ENCODE results near the gene OR52A1. TPM values are rescaled to one million over a fixed set of nuclear protein-coding genes. Genes with fewer than 3 reads are reported as not detected.
"Not testable (repeated sequence)": the region's sequence is repeated elsewhere in the genome, so short reads cannot be mapped to it uniquely, and the experiment has no call there.

OR52A1 gene
- total RNA-seq, 1 donor from 2014 or later = 0.02 TPM

- Mint-ChIP-seq H3K36me3 (no peaks in the 10 kb centered on the region), H3K9me3 (no peaks in the 10 kb centered on the region), H3K27me3 (ENCODE audit: low read depth) (peaks cover 3% of the 10 kb centered on the region), H3K4me1 (no peaks in the 10 kb centered on the region), H3K4me3 (no peak overlapping the region), H3K27ac (no peak overlapping the region)
- no peak for TF ChIP-seq CTCF (IDR thresholded peaks at IDR 0.05; ENCODE audit: unreplicated experiment)
- DNase-seq (ENCODE audit: low spot score in 2 of 2, unreplicated experiment in 2 of 2) = no peak
These were observed 17.3 kb upstream of the OR52A1 start for GRCh38 chr11:5171856-5172255.

- not testable (repeated sequence) for H3K27me3 Mint-ChIP-seq (ENCODE audit: low read depth); H3K9me3 Mint-ChIP-seq; DNase-seq (ENCODE audit: low spot score in 2 of 2, unreplicated experiment in 2 of 2); H3K27ac Mint-ChIP-seq; H3K4me3 Mint-ChIP-seq; H3K4me1 Mint-ChIP-seq; H3K36me3 Mint-ChIP-seq
These were observed 11.3 kb upstream of the OR52A1 start for GRCh38 chr11:5165898-5166297.

- not testable (repeated sequence) for H3K4me1 Mint-ChIP-seq; H3K27ac Mint-ChIP-seq; H3K9me3 Mint-ChIP-seq; DNase-seq (ENCODE audit: low spot score in 2 of 2, unreplicated experiment in 2 of 2); H3K36me3 Mint-ChIP-seq; H3K4me3 Mint-ChIP-seq; H3K27me3 Mint-ChIP-seq (ENCODE audit: low read depth)
These were observed 10.2 kb upstream of the OR52A1 start for GRCh38 chr11:5164807-5165206.

GRCh38 chr11:5161045-5161444 is 6.5 kb upstream of the OR52A1 start:
- peaks cover 12% of the 10 kb centered on the region for H3K9me3 Mint-ChIP-seq
- not testable (repeated sequence) for H3K4me1 Mint-ChIP-seq; H3K27ac Mint-ChIP-seq; DNase-seq (ENCODE audit: low spot score in 2 of 2, unreplicated experiment in 2 of 2); H3K27me3 Mint-ChIP-seq (ENCODE audit: low read depth); H3K4me3 Mint-ChIP-seq; H3K36me3 Mint-ChIP-seq

GRCh38 chr11:5160217-5160616 is 5.7 kb upstream of the OR52A1 start:
- peaks cover 12% of the 10 kb centered on the region for H3K9me3 Mint-ChIP-seq
- not testable (repeated sequence) for H3K27ac Mint-ChIP-seq; H3K36me3 Mint-ChIP-seq; H3K4me3 Mint-ChIP-seq; DNase-seq (ENCODE audit: low spot score in 2 of 2, unreplicated experiment in 2 of 2); H3K4me1 Mint-ChIP-seq; H3K27me3 Mint-ChIP-seq (ENCODE audit: low read depth)

- H3K4me1 Mint-ChIP-seq = no peaks in the 10 kb centered on the region
- H3K27ac Mint-ChIP-seq = no peak overlapping the region
- H3K9me3 Mint-ChIP-seq = peaks cover 12% of the 10 kb centered on the region
- H3K4me3 Mint-ChIP-seq = no peak overlapping the region
- no peaks in the 10 kb centered on the region for H3K36me3 Mint-ChIP-seq
- peaks cover 4% of the 10 kb centered on the region for H3K27me3 Mint-ChIP-seq (ENCODE audit: low read depth)
- no peak for DNase-seq (ENCODE audit: low spot score in 2 of 2, unreplicated experiment in 2 of 2)
- no peak for TF ChIP-seq CTCF (IDR thresholded peaks at IDR 0.05; ENCODE audit: unreplicated experiment)
These were observed 5.2 kb upstream of the OR52A1 start for GRCh38 chr11:5159806-5160205.

GRCh38 chr11:5153574-5154431 is 754 bp downstream of the OR52A1 start:
- Mint-ChIP-seq H3K36me3 (no peaks in the 10 kb centered on the region), H3K27ac (no peak overlapping the region), H3K4me1 (no peaks in the 10 kb centered on the region), H3K4me3 (no peak overlapping the region), H3K27me3 (ENCODE audit: low read depth) (peaks cover 3% of the 10 kb centered on the region), H3K9me3 (peaks cover 7% of the 10 kb centered on the region)
- DNase-seq (ENCODE audit: low spot score in 2 of 2, unreplicated experiment in 2 of 2) = no peak
- no peak for TF ChIP-seq CTCF (IDR thresholded peaks at IDR 0.05; ENCODE audit: unreplicated experiment)

All from mesothelial cell of epicardium (in vitro differentiated cells).